ENCODE data around the gene BIN2. TPM values are rescaled to one million over a fixed set of nuclear protein-coding genes. Genes with fewer than 3 reads are reported as not detected.
A peak's percentile ranks its signal among the peaks of the same experiment; 100 is the strongest.

Gene BIN2
- total and polyA plus RNA-seq, 9 of the 15 experiments (the other 6 are each of a cell fraction or from before 2014, with no cell fraction given) = 0.04 to 0.39 (median 0.25) TPM; not detected in 1

GRCh38 chr12:51246254-51246853, 77.6 kb downstream of the BIN2 start (continued):
- TF ChIP-seq ZNF75A (CRISPR knock-in tag; IDR thresholded peaks at IDR 0.05) (peak; percentile 30; the same call in 1 of the 2 replicates), PKNOX1 (IDR thresholded peaks at IDR 0.05) (peak; percentile 89), E2F3 (CRISPR knock-in tag; IDR thresholded peaks at IDR 0.05) (peak; percentile 88), KHSRP (IDR thresholded peaks at IDR 0.05) (no peak), MLLT1 (IDR thresholded peaks at IDR 0.05) (peak in 1 of 2 experiments; percentile 70; a peak in 2 of 4 replicates), ZBTB17 (CRISPR knock-in tag; IDR thresholded peaks at IDR 0.05) (peak; percentile 59; the same call in 1 of the 2 replicates), TEAD1 (CRISPR knock-in tag; IDR thresholded peaks at IDR 0.05) (peak in 1 of 2 experiments; percentile 66; a peak in 1 of 4 replicates), TFAP4 (CRISPR knock-in tag; IDR thresholded peaks at IDR 0.05; ENCODE audit: borderline replicate concordance) (0 out of 2 replicates have a peak, but pooled peaks have one; percentile 10), TAF1 (IDR thresholded peaks at IDR 0.05; ENCODE audit: control insufficient read depth, extremely low read depth, insufficient read depth, low read length, severe bottlenecking) (peak; percentile 36), ATF7 (IDR thresholded peaks at IDR 0.05) (peak; percentile 41; the same call in 1 of the 2 replicates), SMAD3 (CRISPR knock-in tag; conservative IDR thresholded peaks at IDR 0.05) (peak; percentile 80), NFXL1 (CRISPR knock-in tag; IDR thresholded peaks at IDR 0.05) (0 out of 2 replicates have a peak, but pooled peaks have one; percentile 69), CTBP1 (IDR thresholded peaks at IDR 0.05; ENCODE audit: borderline replicate concordance) (peak; percentile 47), BRF1 (IDR thresholded peaks at IDR 0.05; ENCODE audit: borderline replicate concordance, extremely low read depth, insufficient read length) (no peak), ZBTB9 (CRISPR knock-in tag; IDR thresholded peaks at IDR 0.05) (peak; percentile 83)

Data from K562 (cell line).